Right ventricle myocardium inferior (tissue), 1 donor: ENCODE data around the gene DLST. TPM values are rescaled to one million over a fixed set of nuclear protein-coding genes. Genes with fewer than 3 reads are reported as not detected.

Experiments
- ATAC-seq: fragments of 200-7000 bp; cut with Tn5 transposase; one replicate; pipeline ENCODE4 v1.9.1; 2020; ENCODE audit warnings: mild to moderate bottlenecking, moderate library complexity
- DNase-seq: peaks from one replicate; pipeline ENCODE4 v3.0.0; 2021; ENCODE audit errors: missing footprints
- intact Hi-C: fragments of 100-400 bp; cut with DNase I; formaldehyde crosslinking; loops from one replicate; pipeline ENCODE4 v1.11.0; 2022
- total RNA-seq: library from RNA; stranded (reverse); fragmentation: NEBNext Ultra II Directional; extraction: Animal tissue kit (Norgen Biotek cat#: 25700); gene quantifications from one replicate; pipeline ENCODE4 v1.2.1, GENCODE V29; 2021
- donor health status: DM: no; HTN: yes; CAD: no; lungs with severe emphysema.

Gene DLST
- total RNA-seq, 1 donor from 2014 or later: 213 TPM

- intact Hi-C loops: no loop called here
- no peak for DNase-seq
- no peak for ATAC-seq
Measured at GRCh38 chr14:74888164-74889158, 6.7 kb downstream of the DLST start.

- DNase-seq: no peak
- intact Hi-C loops: no loop called here
- ATAC-seq: no peak
Measured at GRCh38 chr14:74890262-74890661, 8.5 kb downstream of the DLST start.

- no peak for ATAC-seq
- no peak for DNase-seq
- intact Hi-C loops: no loop called here
Measured at GRCh38 chr14:74891870-74892269, 10.2 kb downstream of the DLST start.

- ATAC-seq (no peak), DNase-seq (no peak)
- intact Hi-C loops: no loop called here
Measured at GRCh38 chr14:74892745-74893144, 11.0 kb downstream of the DLST start.

GRCh38 chr14:74893614-74894091 lies 11.9 kb downstream of the DLST start:
- DNase-seq (no peak), ATAC-seq (no peak)
- intact Hi-C loops: no loop called here

GRCh38 chr14:74896400-74896799 lies 14.7 kb downstream of the DLST start:
- DNase-seq: no peak
- no peak for ATAC-seq
- intact Hi-C loops: no loop called here

- DNase-seq (no peak), ATAC-seq (no peak)
- intact Hi-C loops: no loop called here
Measured at GRCh38 chr14:74897642-74898041, 15.9 kb downstream of the DLST start.

- intact Hi-C loops: no loop called here
Measured at GRCh38 chr14:74898083-74898482, 16.4 kb downstream of the DLST start.

GRCh38 chr14:74898694-74899093 lies 17.0 kb downstream of the DLST start:
- ATAC-seq (no peak), DNase-seq (no peak)
- intact Hi-C loops: no loop called here

More at GRCh38 chr14:74898083-74898482, 16.4 kb downstream of the DLST start:
- no peak for ATAC-seq
- DNase-seq: no peak

GRCh38 chr14:74902941-74903705 lies 21.4 kb downstream of the DLST start:
- DNase-seq (no peak), ATAC-seq (no peak)
- intact Hi-C loops: no loop called here

GRCh38 chr14:74904635-74905503 lies 23.2 kb downstream of the DLST start:
- ATAC-seq: no peak
- no peak for DNase-seq
- intact Hi-C loops: loop anchor here (1.0 kb wide), 1 partner anchor 44 kb away; no protein-coding TSS in a partner anchor

- peak; percentile 79 for DNase-seq
- intact Hi-C loops: loop anchor here (1.0 kb wide), 1 partner anchor 44 kb away; no protein-coding TSS in a partner anchor
- ATAC-seq: peak; percentile 54
Measured at GRCh38 chr14:74905595-74906142, 24.0 kb downstream of the DLST start.

GRCh38 chr14:74906925-74907521 lies 25.3 kb downstream of the DLST start:
- ATAC-seq (no peak), DNase-seq (no peak)
- intact Hi-C loops: no loop called here

- ATAC-seq (no peak), DNase-seq (no peak)
- intact Hi-C loops: no loop called here
Measured at GRCh38 chr14:74907744-74908143, 26.0 kb downstream of the DLST start.

GRCh38 chr14:74908861-74909341 lies 27.2 kb downstream of the DLST start:
- DNase-seq (no peak), ATAC-seq (no peak)
- intact Hi-C loops: no loop called here

- ATAC-seq (no peak), DNase-seq (no peak)
- intact Hi-C loops: no loop called here
Measured at GRCh38 chr14:74909501-74909900, 27.8 kb downstream of the DLST start.

GRCh38 chr14:74909911-74910310 lies 28.2 kb downstream of the DLST start:
- no peak for ATAC-seq
- DNase-seq: no peak
- intact Hi-C loops: no loop called here

GRCh38 chr14:74910556-74910955 lies 28.8 kb downstream of the DLST start:
- ATAC-seq (no peak), DNase-seq (no peak)
- intact Hi-C loops: no loop called here
